OCI-LY7 (cell line): ENCODE measurements around the gene SSX4B. TPM values are rescaled to one million over a fixed set of nuclear protein-coding genes. Genes with fewer than 3 reads are reported as not detected.
"Not testable (repeated sequence)": the region's sequence is repeated elsewhere in the genome, so short reads cannot be mapped to it uniquely, and the experiment has no call there.

Source experiments
- Bru-seq: library from RNA; stranded (reverse); fragments of 400-500 nt; gene quantifications from one replicate; lab custom pipeline; 2021; lab: Mats Ljungman, UMichigan
- BruChase-seq, 2 experiments: library from RNA; stranded (reverse); fragments of 400-500 nt; gene quantifications; one replicate each; lab custom pipeline; 2021; lab: Mats Ljungman, UMichigan
- BruUV-seq: library from RNA; stranded (reverse); fragments of 400-500 nt; replicated peaks from 2 replicates; lab custom pipeline; 2021; lab: Mats Ljungman, UMichigan
- CTCF ChIA-PET: fragments of 300-600 bp; sonication (Branson Sonifier 250); formaldehyde crosslinking; loops from one replicate; lab custom pipeline; 2022; ENCODE audit warnings: antibody characterized with exemption; ENCODE audit not compliant: unreplicated experiment; lab: Charles Lee
- POLR2A ChIA-PET: fragments of 300-600 bp; sonication (Branson Sonifier 250); formaldehyde crosslinking; loops from one replicate; lab custom pipeline; 2022; ENCODE audit warnings: antibody characterized with exemption; lab: Charles Lee
- DNase-seq: peaks from one replicate; pipeline ENCODE4 v3.0.0-alpha.2; 2015; ENCODE audit warnings: low spot score
- H2AFZ ChIP-seq: fragments of 200-600 bp; sonication (generic), shearing (Covaris generic); 2 replicates; pipeline ENCODE4 v1.6.1; 2014; ENCODE audit warnings: mild to moderate bottlenecking, antibody characterized with exemption, low read length, moderate library complexity
- H3K27ac ChIP-seq: fragments of 200-600 bp; sonication (generic); 2 replicates; pipeline ENCODE4 v1.5.1; 2014; ENCODE audit warnings: mixed run types, low read depth, mild to moderate bottlenecking, moderate library complexity, low read length, inconsistent platforms; ENCODE audit not compliant: poor library complexity, severe bottlenecking
- H3K36me3 ChIP-seq: fragments of 200-600 bp; sonication (generic); 2 replicates; pipeline ENCODE4 v1.6.1; 2014; ENCODE audit warnings: mild to moderate bottlenecking, antibody characterized with exemption, low read length, moderate library complexity, mixed read lengths; ENCODE audit not compliant: insufficient read depth
- H3K4me1 ChIP-seq: fragments of 200-600 bp; sonication (generic); 2 replicates; pipeline ENCODE4 v1.5.1; 2014; ENCODE audit warnings: mild to moderate bottlenecking, low read length; ENCODE audit not compliant: insufficient read depth, poor library complexity, severe bottlenecking
- H3K4me2 ChIP-seq: fragments of 200-600 bp; sonication (generic); 2 replicates; pipeline ENCODE4 v1.6.1; 2014; ENCODE audit warnings: mild to moderate bottlenecking, low read length
- H3K4me3 ChIP-seq: fragments of 200-600 bp; sonication (generic); 2 replicates; pipeline ENCODE4 v1.5.1; 2014; ENCODE audit warnings: mild to moderate bottlenecking, low read depth, low read length; ENCODE audit not compliant: poor library complexity, severe bottlenecking
- H3K79me2 ChIP-seq: fragments of 200-600 bp; sonication (generic); 2 replicates; pipeline ENCODE4 v1.6.1; 2016; ENCODE audit warnings: low read depth, mild to moderate bottlenecking, low read length, moderate library complexity, mixed read lengths; ENCODE audit not compliant: insufficient read depth
- H3K9me2 ChIP-seq: fragments of 200-600 bp; sonication (generic); 2 replicates; pipeline ENCODE4 v1.6.1; 2016; ENCODE audit warnings: mild to moderate bottlenecking, low read length, mixed read lengths; ENCODE audit not compliant: insufficient read depth
- H3K9me3 ChIP-seq: fragments of 200-600 bp; sonication (generic); 2 replicates; pipeline ENCODE4 v1.6.1; 2014; ENCODE audit warnings: mild to moderate bottlenecking, mixed run types, low read length, mixed read lengths
- H4K20me1 ChIP-seq: fragments of 200-600 bp; sonication (generic); 2 replicates; pipeline ENCODE4 v1.6.1; 2014; ENCODE audit warnings: mild to moderate bottlenecking, antibody characterized with exemption, low read length, moderate library complexity, mixed read lengths; ENCODE audit not compliant: insufficient read depth
- CTCF ChIP-seq: fragments of 200-600 bp; sonication (generic); conservative IDR thresholded peaks from 2 replicates; pipeline ENCODE4 v1.5.1; 2014; ENCODE audit warnings: mild to moderate bottlenecking, antibody characterized with exemption, low read length, moderate library complexity, mixed read lengths
- EZH2phosphoT487 ChIP-seq: fragments of 200-600 bp; sonication (generic); IDR thresholded peaks from 2 replicates; pipeline ENCODE4 v1.6.1; 2018; ENCODE audit warnings: low read depth, borderline replicate concordance, mild to moderate bottlenecking, mixed run types, antibody characterized with exemption, low read length, moderate library complexity, mixed read lengths
- intact Hi-C: fragments of 100-400 bp; cut with micrococcal nuclease; formaldehyde crosslinking; loops from one replicate; pipeline ENCODE4 v1.10.0; 2022; ENCODE audit not compliant: unreplicated experiment
- long read RNA-seq: library from polyadenylated mRNA; stranded (forward); transcript quantifications from one replicate; pipeline ENCODE4 v2.0.0, GENCODE V29; 2022
- total RNA-seq, 2 experiments: library from RNA; depleted of rRNA in 1 of 2; stranded (reverse); fragments of >200 nt in 1 of 2; shearing (Covaris generic) in 1 of 2; gene quantifications; 2 replicates each; pipeline ENCODE4 v1.2.3, GENCODE V29; 2014 to 2022

The SSX4B gene
- not detected in 2 replicates for total RNA-seq (2014; rRNA removed; shearing (Covaris generic))
- total RNA-seq (2022): not detected in 2 replicates
- not detected for Bru-seq, nascent RNA
- BruChase-seq, experiment 1, labeled RNA remaining after a 6-hour chase: not detected
- not detected for BruChase-seq, experiment 2, labeled RNA remaining after a 2-hour chase
- long read RNA-seq: 0 reads

- CTCF ChIA-PET, BruUV-seq, POLR2A ChIA-PET, H3K79me2 ChIP-seq, H3K4me1 ChIP-seq, H3K4me2 ChIP-seq, DNase-seq, H3K4me3 ChIP-seq, H3K36me3 ChIP-seq, H4K20me1 ChIP-seq, H3K27ac ChIP-seq, H2AFZ ChIP-seq, H3K9me3 ChIP-seq, intact Hi-C loops, H3K9me2 ChIP-seq: not testable (repeated sequence)
These were observed at the start of gene SSX4B for GRCh38 chrX:48411860-48412259. Gene SSX4B, minus strand, starts transcription at chrX:48411960. Its CDS starts 588 bp downstream, at chrX:48411372.

- intact Hi-C loops: no loop called here
- POLR2A ChIA-PET: no interaction called here
- Histone ChIP-seq H3K4me2 (no peak overlapping the region), H3K36me3 (peaks cover 56% of the 10 kb centered on the region), H3K79me2 (no peaks in the 10 kb centered on the region), H3K9me3 (no peaks in the 10 kb centered on the region), H3K27ac (no peak overlapping the region), H2AFZ (no peak overlapping the region), H3K4me3 (no peak overlapping the region), H4K20me1 (no peaks in the 10 kb centered on the region), H3K4me1 (no peaks in the 10 kb centered on the region), H3K9me2 (no peaks in the 10 kb centered on the region)
- DNase-seq: no peak
- CTCF ChIA-PET: no interaction called here
- BruUV-seq: no TSS peak
- TF ChIP-seq EZH2phosphoT487 (no peak), CTCF (no peak)
These were observed 48.8 kb upstream of the SSX4B start for GRCh38 chrX:48460606-48461005.

- Histone ChIP-seq H3K4me1 (no peaks in the 10 kb centered on the region), H3K9me2 (no peaks in the 10 kb centered on the region), H3K79me2 (no peaks in the 10 kb centered on the region), H3K36me3 (peaks cover 50% of the 10 kb centered on the region), H3K4me2 (no peak overlapping the region), H3K9me3 (no peaks in the 10 kb centered on the region), H4K20me1 (no peaks in the 10 kb centered on the region), H2AFZ (no peak overlapping the region), H3K4me3 (no peak overlapping the region), H3K27ac (no peak overlapping the region)
- intact Hi-C loops: no loop called here
- CTCF ChIA-PET: no interaction called here
- BruUV-seq: no TSS peak
- POLR2A ChIA-PET: no interaction called here
- DNase-seq: no peak
- TF ChIP-seq CTCF (no peak), EZH2phosphoT487 (no peak)
These were observed 48.3 kb upstream of the SSX4B start for GRCh38 chrX:48460031-48460430.
